Uterus (tissue), 4 donors: Measurements from ENCODE around the gene DIP2A. TPM values are rescaled to one million over a fixed set of nuclear protein-coding genes. Genes with fewer than 3 reads are reported as not detected.

ENCODE experiments used
- DNase-seq, 2 donors: peaks; one replicate each; pipeline ENCODE4 v3.0.0-alpha.2; 2019 to 2020
- H3K27ac ChIP-seq, 2 donors: fragments of 200-600 bp; sonication (generic); 1 replicate in 1 of 2; 2 replicates in 1 of 2; pipeline ENCODE4 v1.5.1; 2016 to 2018
- H3K27me3 ChIP-seq, 2 donors: fragments of 200-600 bp; sonication (generic); one replicate each; pipeline ENCODE4 v1.5.1; 2018 to 2019; ENCODE audit warnings: control low read depth in 1 of 2
- H3K36me3 ChIP-seq, 2 donors: fragments of 200-600 bp; sonication (generic); one replicate each; pipeline ENCODE4 v1.5.1; 2019; ENCODE audit warnings: control low read depth in 1 of 2
- H3K4me1 ChIP-seq, 2 donors: fragments of 200-600 bp; sonication (generic); one replicate each; pipeline ENCODE4 v1.5.1; 2018 to 2019; ENCODE audit warnings: control low read depth in 1 of 2
- H3K4me3 ChIP-seq, 2 donors: fragments of 200-600 bp; sonication (generic); 1 replicate in 1 of 2; 2 replicates in 1 of 2; pipeline ENCODE4 v1.5.1; 2018 to 2019; ENCODE audit warnings: mild to moderate bottlenecking in 1 of 2
- H3K9me3 ChIP-seq, 2 donors: fragments of 200-600 bp; sonication (generic); one replicate each; pipeline ENCODE4 v1.5.1; 2019; ENCODE audit warnings: control low read depth in 1 of 2
- CTCF ChIP-seq, 4 experiments: fragments of 200-600 bp in 2 of 4; fragments of 450-650 bp in 2 of 4; sonication (generic) in 2 of 4; IDR thresholded peaks; one replicate each; pipeline ENCODE4 v1.5.1; 2016 to 2019; ENCODE audit warnings: antibody characterized with exemption in 4 of 4, mild to moderate bottlenecking in 2 of 4, moderate library complexity in 1 of 4
- POLR2A ChIP-seq, 2 donors: fragments of 450-650 bp; IDR thresholded peaks; one replicate each; pipeline ENCODE4 v1.6.1; 2016; ENCODE audit warnings: antibody characterized with exemption in 2 of 2, mild to moderate bottlenecking in 1 of 2, moderate library complexity in 1 of 2
- intact Hi-C: fragments of 100-400 bp; cut with DNase I; formaldehyde crosslinking; loops from one replicate; pipeline ENCODE4 v1.15.1; 2023; ENCODE audit warnings: low total_unique reads
- total RNA-seq, 4 donors: library from RNA; depleted of rRNA in 3 of 4; stranded (reverse); fragments of >200 nt in 3 of 4; gene quantifications; one replicate each; pipeline versions ENCODE4 v1.1.0 to v1.2.4, GENCODE V29; 2014 to 2023
- donor health status: DM: yes; HTN: yes; CAD: no.

DIP2A gene
- total RNA-seq, 4 donors from 2014 or later, result 51.0 to 56.3 (median 51.6) TPM

- no peak for DNase-seq
- no peak overlapping the region for H3K4me3 ChIP-seq
- H3K27me3 ChIP-seq, result no peaks in the 10 kb centered on the region
- H3K9me3 ChIP-seq, result peaks cover 0 to 6% of the 10 kb centered on the region in 2 donors
- H3K36me3 ChIP-seq, result no peaks in the 10 kb centered on the region
- no peaks in the 10 kb centered on the region for H3K4me1 ChIP-seq
- intact Hi-C loops, result no loop called here
- TF ChIP-seq POLR2A (IDR thresholded peaks at IDR 0.05) (no peak), CTCF (IDR thresholded peaks at IDR 0.05) (no peak)
- no peak overlapping the region for H3K27ac ChIP-seq
Observed at GRCh38 chr21:46613391-46613790, 154.7 kb downstream of the DIP2A start.

GRCh38 chr21:46616050-46616449 lies 157.4 kb downstream of the DIP2A start:
- no peaks in the 10 kb centered on the region for H3K4me1 ChIP-seq
- H3K4me3 ChIP-seq, result no peak overlapping the region
- TF ChIP-seq POLR2A (IDR thresholded peaks at IDR 0.05) (no peak), CTCF (IDR thresholded peaks at IDR 0.05) (no peak)
- H3K9me3 ChIP-seq, result peaks cover 0 to under 1% of the 10 kb centered on the region in 2 donors
- no peaks in the 10 kb centered on the region for H3K27me3 ChIP-seq
- H3K36me3 ChIP-seq, result no peaks in the 10 kb centered on the region
- no peak overlapping the region for H3K27ac ChIP-seq
- intact Hi-C loops, result no loop called here
- DNase-seq, result no peak

GRCh38 chr21:46616656-46617055 lies 158.0 kb downstream of the DIP2A start:
- no peak overlapping the region for H3K4me3 ChIP-seq
- H3K36me3 ChIP-seq, result no peaks in the 10 kb centered on the region
- no peak for TF ChIP-seq POLR2A (IDR thresholded peaks at IDR 0.05)
- no peak for TF ChIP-seq CTCF (IDR thresholded peaks at IDR 0.05)
- intact Hi-C loops, result no loop called here
- H3K9me3 ChIP-seq, result no peaks in the 10 kb centered on the region
- DNase-seq, result no peak
- no peak overlapping the region for H3K27ac ChIP-seq
- no peaks in the 10 kb centered on the region for H3K4me1 ChIP-seq
- no peaks in the 10 kb centered on the region for H3K27me3 ChIP-seq

- Histone ChIP-seq H3K4me1 (no peaks in the 10 kb centered on the region), H3K36me3 (no peaks in the 10 kb centered on the region), H3K27ac (no peak overlapping the region), H3K27me3 (no peaks in the 10 kb centered on the region), H3K9me3 (no peaks in the 10 kb centered on the region), H3K4me3 (no peak overlapping the region)
- TF ChIP-seq CTCF (IDR thresholded peaks at IDR 0.05), result no peak
- TF ChIP-seq POLR2A (IDR thresholded peaks at IDR 0.05), result no peak
- intact Hi-C loops, result no loop called here
- no peak for DNase-seq
Observed at GRCh38 chr21:46617267-46618051, 158.8 kb downstream of the DIP2A start.

GRCh38 chr21:46618738-46619379 lies 160.2 kb downstream of the DIP2A start:
- Histone ChIP-seq H3K9me3 (no peaks in the 10 kb centered on the region), H3K36me3 (no peaks in the 10 kb centered on the region), H3K4me1 (no peaks in the 10 kb centered on the region), H3K27ac (no peak overlapping the region), H3K27me3 (no peaks in the 10 kb centered on the region), H3K4me3 (no peak overlapping the region)
- intact Hi-C loops, result no loop called here
- TF ChIP-seq CTCF (IDR thresholded peaks at IDR 0.05), result no peak
- TF ChIP-seq POLR2A (IDR thresholded peaks at IDR 0.05), result no peak
- DNase-seq, result no peak
